Keratinocyte (primary cell): ENCODE results near the gene POLR1C. TPM values are rescaled to one million over a fixed set of nuclear protein-coding genes. Genes with fewer than 3 reads are reported as not detected.

Source experiments
- DNase-seq: peaks from one replicate; pipeline ENCODE4 v3.0.0-alpha.2; 2011; ENCODE audit warnings: low read depth, missing footprints, low spot score
- FAIRE-seq: peaks from 2 replicates; lab custom pipeline; 2011; peaks lifted over from hg19 to GRCh38; lab: Jason Lieb, UNC
- H2AFZ ChIP-seq: 2 replicates; pipeline ENCODE4 v1.6.0; 2012; ENCODE audit warnings: low read length, control low read depth, inconsistent platforms; ENCODE audit not compliant: control insufficient read depth
- H3K27ac ChIP-seq: 2 replicates; pipeline ENCODE4 v1.5.1; 2011; ENCODE audit warnings: low read length; ENCODE audit not compliant: control insufficient read depth, insufficient read depth
- H3K27me3 ChIP-seq: 3 replicates; pipeline ENCODE4 v1.6.0; 2011; ENCODE audit warnings: low read length; ENCODE audit not compliant: control insufficient read depth, insufficient read depth; ENCODE audit errors: extremely low read depth
- H3K36me3 ChIP-seq, 2 experiments: 2 replicates in 1 of 2; 3 replicates in 1 of 2; pipeline ENCODE4 v1.5.1; 2011; ENCODE audit warnings: low read length in 2 of 2, mild to moderate bottlenecking in 1 of 2; ENCODE audit not compliant: control insufficient read depth in 2 of 2, insufficient read depth in 2 of 2; ENCODE audit errors: extremely low read depth in 1 of 2
- H3K4me1 ChIP-seq: 3 replicates; pipeline ENCODE4 v1.5.1; 2011; ENCODE audit warnings: low read length; ENCODE audit not compliant: control insufficient read depth, insufficient read depth; ENCODE audit errors: extremely low read depth
- H3K4me2 ChIP-seq: 3 replicates; pipeline ENCODE4 v1.6.0; 2011; ENCODE audit warnings: low read depth, low read length; ENCODE audit not compliant: control insufficient read depth, insufficient read depth; ENCODE audit errors: extremely low read depth
- H3K4me3 ChIP-seq, 3 experiments: fragments of 200-600 bp in 1 of 3; sonication (generic) in 1 of 3; 2 replicates in 2 of 3; 3 replicates in 1 of 3; pipeline ENCODE4 v1.5.1; 2011 to 2016; ENCODE audit warnings: low read length in 3 of 3, mild to moderate bottlenecking in 3 of 3, control low read depth in 2 of 3, inconsistent platforms in 1 of 3, low read depth in 1 of 3, mixed read lengths in 1 of 3, mixed run types in 1 of 3, moderate library complexity in 1 of 3; ENCODE audit not compliant: control insufficient read depth in 2 of 3, insufficient read depth in 2 of 3; ENCODE audit errors: extremely low read depth in 1 of 3
- H3K79me2 ChIP-seq: 2 replicates; pipeline ENCODE4 v1.6.0; 2012; ENCODE audit warnings: low read length; ENCODE audit not compliant: control insufficient read depth, insufficient read depth
- H3K9ac ChIP-seq: 3 replicates; pipeline ENCODE4 v1.6.0; 2011; ENCODE audit warnings: low read length; ENCODE audit not compliant: control insufficient read depth, insufficient read depth; ENCODE audit errors: extremely low read depth
- H3K9me1 ChIP-seq: 3 replicates; pipeline ENCODE4 v1.6.0; 2011; ENCODE audit warnings: low read length; ENCODE audit not compliant: control insufficient read depth, insufficient read depth; ENCODE audit errors: extremely low read depth
- H3K9me3 ChIP-seq: 2 replicates; pipeline ENCODE4 v1.5.1; 2012; ENCODE audit warnings: low read depth, low read length; ENCODE audit not compliant: control insufficient read depth
- H4K20me1 ChIP-seq: 3 replicates; pipeline ENCODE4 v1.6.0; 2011; ENCODE audit warnings: low read length; ENCODE audit not compliant: control insufficient read depth, insufficient read depth; ENCODE audit errors: extremely low read depth
- CTCF ChIP-seq, 3 experiments: IDR thresholded peaks in 1 of 3; conservative IDR thresholded peaks in 1 of 3; optimal IDR thresholded peaks in 1 of 3; 2 replicates in 2 of 3; 3 replicates in 1 of 3; pipeline versions ENCODE3 to v1.5.1; 2011; ENCODE audit warnings: low read length in 3 of 3, mild to moderate bottlenecking in 3 of 3, moderate library complexity in 2 of 3, control low read depth in 1 of 3, inconsistent platforms in 1 of 3; ENCODE audit not compliant: insufficient read depth in 2 of 3; ENCODE audit errors: extremely low read depth in 1 of 3
- EZH2 ChIP-seq: IDR thresholded peaks from one replicate; pipeline ENCODE4 v1.6.1; 2012; ENCODE audit warnings: inconsistent platforms, mild to moderate bottlenecking, low read length, moderate library complexity
- dilution Hi-C: fragments of 300-500 bp; cut with MboI; formaldehyde crosslinking; loops from one replicate; pipeline ENCODE4 v1.7.0; 2020; ENCODE audit warnings: low sequenced_read_pairs; ENCODE audit not compliant: extremely low pct_ligation_motif_present
- polyA plus RNA-seq, 5 experiments: library from polyadenylated mRNA; depleted of rRNA in 3 of 5; stranded (reverse) in 3 of 5; stranded (forward) in 1 of 5; unstranded in 1 of 5; fragments of >200 nt; gene quantifications; 1 replicate in 1 of 5; 2 replicates in 3 of 5; 3 replicates in 1 of 5; pipeline versions ENCODE4 v1.2.1 to v1.2.3, GENCODE V29; 2011 to 2012; ENCODE audit warnings: missing spikeins in 2 of 5, low read depth in 1 of 5, low replicate concordance in 1 of 5

The POLR1C gene
- polyA plus RNA-seq, 1 donor (not counting 4 experiments of a cell fraction or from before 2014, with no cell fraction given), result 121 TPM

- no peaks in the 10 kb centered on the region for H3K36me3 ChIP-seq
- no peaks in the 10 kb centered on the region for H3K9me1 ChIP-seq
- H2AFZ ChIP-seq, result no peak overlapping the region
- no peak for DNase-seq
- H4K20me1 ChIP-seq, result no peaks in the 10 kb centered on the region
- dilution Hi-C loops, result no loop called here
- no peak for FAIRE-seq
- H3K9ac ChIP-seq, result no peak overlapping the region
- no peaks in the 10 kb centered on the region for H3K27me3 ChIP-seq
- peaks cover 22% of the 10 kb centered on the region for H3K4me1 ChIP-seq
- H3K4me2 ChIP-seq, result no peak overlapping the region
- H3K27ac ChIP-seq, result no peak overlapping the region
- no peaks in the 10 kb centered on the region for H3K79me2 ChIP-seq
- TF ChIP-seq CTCF (optimal IDR thresholded peaks at IDR 0.05 in 1 of 3, IDR thresholded peaks at IDR 0.05 in 1 of 3, conservative IDR thresholded peaks at IDR 0.05 in 1 of 3; ENCODE audit: extremely low read depth in 1 of 3, insufficient read depth in 2 of 3, low read length in 3 of 3), result no peak
- no peak for TF ChIP-seq EZH2
- H3K9me3 ChIP-seq, result no peaks in the 10 kb centered on the region
- H3K4me3 ChIP-seq, result no peak overlapping the region
Measured at GRCh38 chr6:43471399-43471798, 45.5 kb upstream of the POLR1C start.

DNA sequence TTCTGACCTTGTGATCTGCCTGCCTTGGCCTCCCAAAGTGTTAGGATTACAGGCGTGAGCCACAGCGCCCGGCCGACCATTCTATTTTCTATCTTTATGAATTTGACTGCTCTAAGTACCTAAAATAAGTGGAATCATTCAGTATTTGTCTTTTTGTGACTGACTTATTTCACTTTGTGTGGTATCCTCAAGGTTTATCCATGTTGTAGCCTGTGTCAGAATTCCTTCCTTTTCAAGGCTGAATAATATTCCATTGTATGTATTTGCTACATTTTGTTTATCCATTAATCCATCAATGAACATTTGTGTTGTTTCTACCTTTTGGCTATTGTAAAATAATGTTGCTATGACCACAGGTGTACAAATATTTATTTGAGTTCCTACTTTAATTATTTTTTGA, 44.4 kb upstream of the POLR1C start:
- H3K4me3 ChIP-seq, result no peak overlapping the region
- no peaks in the 10 kb centered on the region for H3K27me3 ChIP-seq
- H3K4me1 ChIP-seq, result peaks cover 17% of the 10 kb centered on the region
- H2AFZ ChIP-seq, result no peak overlapping the region
- H3K36me3 ChIP-seq, result no peaks in the 10 kb centered on the region
- H4K20me1 ChIP-seq, result no peaks in the 10 kb centered on the region
- FAIRE-seq (no peak), DNase-seq (no peak)
- no peak overlapping the region for H3K27ac ChIP-seq
- no peaks in the 10 kb centered on the region for H3K9me1 ChIP-seq
- no peak overlapping the region for H3K9ac ChIP-seq
- no peak overlapping the region for H3K4me2 ChIP-seq
- H3K9me3 ChIP-seq, result no peaks in the 10 kb centered on the region
- TF ChIP-seq EZH2, result no peak
- TF ChIP-seq CTCF (optimal IDR thresholded peaks at IDR 0.05 in 1 of 3, IDR thresholded peaks at IDR 0.05 in 1 of 3, conservative IDR thresholded peaks at IDR 0.05 in 1 of 3; ENCODE audit: extremely low read depth in 1 of 3, insufficient read depth in 2 of 3, low read length in 3 of 3), result no peak
- no peaks in the 10 kb centered on the region for H3K79me2 ChIP-seq
- dilution Hi-C loops, result no loop called here
